B cell (primary cell): ENCODE data around the gene GIMAP6. TPM values are rescaled to one million over a fixed set of nuclear protein-coding genes. Genes with fewer than 3 reads are reported as not detected.

Source experiments
- ATAC-seq: fragments of 200-7000 bp; cut with Tn5 transposase; one replicate; pipeline ENCODE4 v1.10.0; 2021; ENCODE audit warnings: low read depth, mild to moderate bottlenecking, moderate number of reproducible peaks, moderate library complexity
- CTCF ChIA-PET: fragments of 350-600 bp; sonication (Branson Sonifier 250); formaldehyde crosslinking; loops from one replicate; lab custom pipeline; 2021; ENCODE audit warnings: antibody characterized with exemption, inconsistent platforms; lab: Charles Lee
- POLR2A ChIA-PET: fragments of 350-600 bp; sonication (Branson Sonifier 250); formaldehyde crosslinking; loops from one replicate; lab custom pipeline; 2021; ENCODE audit warnings: antibody characterized with exemption; lab: Charles Lee
- DNase-seq: peaks from one replicate; pipeline ENCODE4 v3.0.0; 2013
- H2AFZ ChIP-seq: 2 replicates; pipeline ENCODE4 v1.6.1; 2012; ENCODE audit warnings: mild to moderate bottlenecking, low read depth, low read length; ENCODE audit not compliant: insufficient read depth, poor library complexity, severe bottlenecking
- H3K27ac ChIP-seq, 2 donors: 1 replicate in 1 of 2; 2 replicates in 1 of 2; pipeline ENCODE4 v1.5.1; 2012 to 2013; ENCODE audit warnings: low read length in 2 of 2, mild to moderate bottlenecking in 2 of 2, moderate library complexity in 1 of 2
- H3K27me3 ChIP-seq, 4 experiments: fragments of 200-600 bp in 1 of 4; sonication (generic) in 1 of 4; replicated peaks in 1 of 4; 1 replicate in 2 of 4; 2 replicates in 2 of 4; pipeline versions ENCODE4 v1.6.1 to v1.7.0; 2013 to 2016; ENCODE audit warnings: low read length in 3 of 4, mild to moderate bottlenecking in 2 of 4, mixed read lengths in 1 of 4, moderate library complexity in 1 of 4; ENCODE audit not compliant: insufficient read depth in 4 of 4, control insufficient read depth in 3 of 4; ENCODE audit errors: control extremely low read depth in 1 of 4
- H3K36me3 ChIP-seq, 2 experiments: replicated peaks in 1 of 2; 1 replicate in 1 of 2; 2 replicates in 1 of 2; pipeline versions ENCODE4 v1.6.1 to v1.7.1; 2013; ENCODE audit warnings: low read length in 1 of 2; ENCODE audit not compliant: insufficient read depth in 2 of 2, control insufficient read depth in 1 of 2; ENCODE audit errors: control extremely low read depth in 1 of 2, extremely low read depth in 1 of 2
- H3K4me1 ChIP-seq, 2 donors: fragments of 200-600 bp in 1 of 2; sonication (generic) in 1 of 2; 1 replicate in 1 of 2; 2 replicates in 1 of 2; pipeline versions ENCODE4 v1.5.1 to v1.6.1; 2013 to 2017; ENCODE audit warnings: low read length in 2 of 2; ENCODE audit not compliant: control insufficient read depth in 2 of 2, insufficient read depth in 2 of 2
- H3K4me2 ChIP-seq: replicated peaks from 2 replicates; pipeline ENCODE3; 2012; ENCODE audit warnings: mild to moderate bottlenecking, low read depth, low read length; ENCODE audit not compliant: poor library complexity, severe bottlenecking
- H3K4me3 ChIP-seq, 5 experiments: fragments of 200-600 bp in 1 of 5; sonication (generic) in 1 of 5; 1 replicate in 3 of 5; 2 replicates in 2 of 5; pipeline versions ENCODE4 v1.5.1 to v1.7.0; 2011 to 2016; ENCODE audit warnings: low read length in 4 of 5, mild to moderate bottlenecking in 4 of 5, low read depth in 2 of 5, control low read depth in 1 of 5, moderate library complexity in 1 of 5; ENCODE audit not compliant: insufficient read depth in 1 of 5; ENCODE audit errors: control extremely low read depth in 1 of 5, extremely low read depth in 1 of 5
- H3K79me2 ChIP-seq: fragments of 200-600 bp; sonication (generic); one replicate; pipeline ENCODE4 v1.6.0; 2016; ENCODE audit warnings: low read length; ENCODE audit not compliant: control insufficient read depth, insufficient read depth
- H3K9ac ChIP-seq: fragments of 200-600 bp; sonication (generic); 2 replicates; pipeline ENCODE4 v1.6.1; 2017; ENCODE audit warnings: mild to moderate bottlenecking, low read length, moderate library complexity
- H3K9me3 ChIP-seq, 3 donors: one replicate each; pipeline versions ENCODE4 v1.6.1 to v1.7.1; 2013; ENCODE audit warnings: low read length in 2 of 3; ENCODE audit not compliant: control insufficient read depth in 2 of 3, insufficient read depth in 1 of 3; ENCODE audit errors: control extremely low read depth in 1 of 3
- H4K20me1 ChIP-seq: 2 replicates; pipeline ENCODE4 v1.6.0; 2012; ENCODE audit warnings: mild to moderate bottlenecking, low read length; ENCODE audit not compliant: insufficient read depth, control insufficient read depth, poor library complexity, severe bottlenecking
- H3K27ac Mint-ChIP-seq: one replicate; pipeline ENCODE4 v1.8.0; 2021; ENCODE audit warnings: mixed read lengths
- H3K27me3 Mint-ChIP-seq: one replicate; pipeline ENCODE4 v1.8.0; 2021; ENCODE audit warnings: mixed read lengths
- H3K4me1 Mint-ChIP-seq: one replicate; pipeline ENCODE4 v1.8.0; 2021; ENCODE audit warnings: mixed read lengths
- H3K4me3 Mint-ChIP-seq: one replicate; pipeline ENCODE4 v1.8.0; 2021; ENCODE audit warnings: mixed read lengths
- H3K9me3 Mint-ChIP-seq: one replicate; pipeline ENCODE4 v1.8.0; 2022; ENCODE audit warnings: mixed read lengths; ENCODE audit not compliant: insufficient read depth
- CTCF ChIP-seq: fragments of 200-600 bp; IDR thresholded peaks from one replicate; pipeline ENCODE4 v1.8.0; 2022; ENCODE audit warnings: antibody characterized with exemption, mild to moderate bottlenecking
- EZH2 ChIP-seq: IDR thresholded peaks from 2 replicates; pipeline ENCODE4 v1.6.1; 2012; ENCODE audit warnings: borderline replicate concordance, low read depth, mild to moderate bottlenecking, moderate library complexity, low read length; ENCODE audit not compliant: insufficient read depth, poor library complexity, severe bottlenecking
- WGBS: methylation state at CpG from one replicate; pipeline ENCODE4 v1.1.5; 2013; ENCODE audit warnings: missing lambda C conversion rate; ENCODE audit not compliant: insufficient coverage; 5-methylcytosine and 5-hydroxymethylcytosine counted together
- intact Hi-C: fragments of 100-400 bp; cut with micrococcal nuclease; formaldehyde crosslinking; loops from one replicate; pipeline ENCODE4 v1.10.0; 2022
- polyA plus RNA-seq: library from polyadenylated mRNA; depleted of rRNA; stranded (reverse); fragments of >200 nt; gene quantifications from 2 replicates; pipeline ENCODE4 v1.2.3, GENCODE V29; 2012
- total RNA-seq, 2 donors: library from RNA; stranded (reverse); fragments of 120-200 nt in 1 of 2; gene quantifications; 1 replicate in 1 of 2; 2 replicates in 1 of 2; pipeline versions ENCODE4 v1.2.3 to v1.2.4, GENCODE V29; 2013 to 2022

GIMAP6 gene
- total and polyA plus RNA-seq, 2 donors (not counting 1 experiment from before 2014, with no cell fraction given): 0.39 to 0.45 TPM

- intact Hi-C loops: no loop called here
- no peaks in the 10 kb centered on the region for H3K4me1 Mint-ChIP-seq
- H3K27ac Mint-ChIP-seq: no peak overlapping the region
- ATAC-seq: no peak
- Histone ChIP-seq H3K79me2 (no peaks in the 10 kb centered on the region), H3K9ac (no peak overlapping the region), H2AFZ (no peak overlapping the region), H3K27me3 (no peaks in the 10 kb centered on the region), H3K4me2 (no peak overlapping the region), H3K9me3 (peaks cover 0 to 3% (median 0%) of the 10 kb centered on the region in 3 donors), H3K36me3 (no peaks in the 10 kb centered on the region), H3K27ac (no peak overlapping the region), H4K20me1 (no peaks in the 10 kb centered on the region), H3K4me1 (no peaks in the 10 kb centered on the region), H3K4me3 (no peak overlapping the region)
- DNase-seq: no peak
- 92% methylated on average over 4 of the region's 5 CpGs for WGBS
- peaks cover 20% of the 10 kb centered on the region for H3K27me3 Mint-ChIP-seq
- no peaks in the 10 kb centered on the region for H3K9me3 Mint-ChIP-seq
- TF ChIP-seq CTCF (no peak), EZH2 (no peak)
- ChIA-PET CTCF (no interaction called here), POLR2A (no interaction called here)
- no peak overlapping the region for H3K4me3 Mint-ChIP-seq
Measured at GRCh38 chr7:150656047-150656446, 23.9 kb upstream of the GIMAP6 start.

- no peak overlapping the region for H3K27ac ChIP-seq
- no peaks in the 10 kb centered on the region for H3K9me3 Mint-ChIP-seq
- H3K4me3 ChIP-seq: no peak overlapping the region
- no CpG with 5 or more reads among the region's 2 CpGs for WGBS
- H3K36me3 ChIP-seq: no peaks in the 10 kb centered on the region
- no peak overlapping the region for H2AFZ ChIP-seq
- CTCF ChIA-PET: no interaction called here
- no peaks in the 10 kb centered on the region for H3K4me1 Mint-ChIP-seq
- DNase-seq: no peak
- no peak overlapping the region for H3K9ac ChIP-seq
- peaks cover 17% of the 10 kb centered on the region for H3K27me3 Mint-ChIP-seq
- H3K4me3 Mint-ChIP-seq: no peak overlapping the region
- no peaks in the 10 kb centered on the region for H3K4me1 ChIP-seq
- no peaks in the 10 kb centered on the region for H4K20me1 ChIP-seq
- no peaks in the 10 kb centered on the region for H3K27me3 ChIP-seq
- no peak for ATAC-seq
- H3K4me2 ChIP-seq: no peak overlapping the region
- H3K27ac Mint-ChIP-seq: no peak overlapping the region
- H3K79me2 ChIP-seq: no peaks in the 10 kb centered on the region
- H3K9me3 ChIP-seq: peaks cover 0 to 3% (median 0%) of the 10 kb centered on the region in 3 donors
- POLR2A ChIA-PET: no interaction called here
- TF ChIP-seq CTCF (no peak), EZH2 (no peak)
- intact Hi-C loops: no loop called here
Measured at GRCh38 chr7:150654692-150655091, 22.5 kb upstream of the GIMAP6 start.
